ENCODE data around the gene PPFIA4.
A peak's percentile ranks its signal among the peaks of the same experiment; 100 is the strongest.

PPFIA4 gene

DNA sequence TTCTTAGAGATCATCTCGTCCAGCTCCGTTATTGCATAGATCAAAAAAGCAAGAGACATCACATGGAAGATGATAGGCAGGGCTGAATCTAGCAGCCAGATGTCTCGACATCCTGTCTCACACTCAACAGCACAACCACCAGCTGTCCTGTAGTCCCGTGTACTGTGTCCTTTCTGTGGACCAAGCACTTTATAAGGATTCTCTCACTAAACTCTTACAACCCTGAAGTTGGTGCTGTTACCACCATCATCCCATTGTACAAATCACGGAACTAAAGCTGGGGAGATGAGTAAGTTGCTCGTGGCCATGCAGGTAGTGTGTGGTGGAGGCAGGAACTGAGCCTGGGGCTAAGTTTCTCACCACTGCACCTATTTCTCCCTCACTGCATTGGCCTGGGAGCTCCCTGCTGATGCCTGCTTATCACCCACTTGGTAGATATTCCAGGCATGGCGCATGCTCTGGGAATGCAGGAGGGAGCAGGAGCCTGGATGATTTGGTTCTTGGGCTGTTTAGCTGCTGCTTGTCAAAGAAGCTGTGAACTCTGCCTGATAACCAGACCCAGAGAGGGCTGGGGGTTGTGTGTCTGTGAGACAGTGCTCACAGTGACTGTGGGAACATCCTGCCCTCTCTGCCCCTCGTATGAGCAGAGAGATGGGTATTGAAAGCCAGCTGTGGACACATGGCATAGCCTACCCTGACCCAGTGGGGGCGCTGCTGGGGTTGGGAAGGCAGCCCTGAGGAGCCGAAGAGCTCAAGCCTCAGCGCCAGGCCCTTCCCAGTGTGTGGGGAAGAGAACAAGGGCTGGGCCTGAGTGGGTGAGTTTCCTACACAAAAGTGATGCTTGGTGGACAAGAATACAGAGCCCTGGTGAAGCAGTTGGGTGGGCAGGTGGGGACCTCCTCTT is 13.6 kb downstream of the PPFIA4 start:
- no peak for DNase-seq (ENCODE audit: insufficient read length, low spot score)
- no peak for FAIRE-seq

DNA sequence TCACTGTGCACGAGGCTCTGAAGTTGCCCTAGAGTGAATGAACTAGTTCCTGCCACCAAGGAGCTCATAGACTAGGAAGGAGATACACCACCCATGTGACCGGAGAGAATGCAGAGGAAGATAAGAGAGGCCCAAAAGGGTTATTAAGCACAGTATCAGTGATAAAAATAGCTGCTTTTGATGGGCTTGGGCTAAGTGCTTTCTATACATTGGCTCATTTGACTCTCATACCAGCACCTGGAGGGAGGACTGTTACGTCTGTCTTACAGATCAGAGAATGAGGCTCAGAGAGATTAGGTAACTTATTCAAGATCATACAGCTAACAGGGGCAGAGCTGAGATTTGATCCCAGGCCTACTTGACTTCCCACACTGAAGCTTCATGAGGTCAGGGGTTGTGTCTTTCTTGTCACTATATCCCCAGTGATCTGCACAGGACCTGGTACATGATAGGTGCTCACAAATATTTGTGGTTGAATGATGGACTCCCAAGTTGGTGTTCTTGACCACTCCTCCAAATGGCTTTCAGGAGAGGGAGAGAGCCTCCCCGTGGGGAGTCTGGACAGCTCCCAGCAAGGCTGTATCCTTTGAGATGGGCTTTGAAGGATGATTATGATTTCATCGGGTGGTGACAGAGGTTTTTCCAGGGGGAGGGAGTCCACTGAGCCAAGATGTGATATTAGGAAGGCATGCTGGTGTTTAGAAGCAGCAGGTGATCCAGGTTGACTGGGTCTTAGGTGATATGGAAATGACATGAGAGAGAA is 14.4 kb downstream of the PPFIA4 start:
- FAIRE-seq (no peak), DNase-seq (ENCODE audit: insufficient read length, low spot score) (no peak)

DNA sequence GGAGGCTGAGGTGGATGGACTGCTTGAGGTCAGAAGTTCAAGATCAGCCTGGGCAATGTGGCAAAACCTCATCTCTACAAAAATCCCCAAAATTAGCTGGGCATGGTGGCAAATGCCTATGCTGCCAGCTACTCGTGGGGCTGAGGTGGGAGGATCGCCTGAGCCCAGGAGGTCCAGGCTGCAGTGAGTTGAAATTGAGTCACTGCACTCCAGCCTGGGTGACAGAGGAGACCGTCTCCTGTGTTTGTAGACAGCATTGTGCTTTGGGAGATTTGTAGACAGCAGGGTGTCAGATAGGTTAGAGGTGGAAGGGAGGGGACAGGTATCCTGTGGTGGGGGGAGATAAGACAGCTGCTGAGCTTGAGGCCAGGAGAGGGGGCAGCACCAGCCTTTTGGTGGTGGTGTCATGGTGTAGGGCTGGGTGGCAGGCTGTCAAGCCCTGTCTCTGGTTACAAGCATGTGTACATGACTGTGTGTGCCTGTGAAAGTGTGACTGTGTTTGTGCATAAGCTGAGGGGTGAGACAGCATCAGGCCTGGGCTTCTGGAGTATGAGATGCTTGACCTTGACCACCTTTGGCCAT is 15.2 kb downstream of the PPFIA4 start:
- no peak for FAIRE-seq

DNA sequence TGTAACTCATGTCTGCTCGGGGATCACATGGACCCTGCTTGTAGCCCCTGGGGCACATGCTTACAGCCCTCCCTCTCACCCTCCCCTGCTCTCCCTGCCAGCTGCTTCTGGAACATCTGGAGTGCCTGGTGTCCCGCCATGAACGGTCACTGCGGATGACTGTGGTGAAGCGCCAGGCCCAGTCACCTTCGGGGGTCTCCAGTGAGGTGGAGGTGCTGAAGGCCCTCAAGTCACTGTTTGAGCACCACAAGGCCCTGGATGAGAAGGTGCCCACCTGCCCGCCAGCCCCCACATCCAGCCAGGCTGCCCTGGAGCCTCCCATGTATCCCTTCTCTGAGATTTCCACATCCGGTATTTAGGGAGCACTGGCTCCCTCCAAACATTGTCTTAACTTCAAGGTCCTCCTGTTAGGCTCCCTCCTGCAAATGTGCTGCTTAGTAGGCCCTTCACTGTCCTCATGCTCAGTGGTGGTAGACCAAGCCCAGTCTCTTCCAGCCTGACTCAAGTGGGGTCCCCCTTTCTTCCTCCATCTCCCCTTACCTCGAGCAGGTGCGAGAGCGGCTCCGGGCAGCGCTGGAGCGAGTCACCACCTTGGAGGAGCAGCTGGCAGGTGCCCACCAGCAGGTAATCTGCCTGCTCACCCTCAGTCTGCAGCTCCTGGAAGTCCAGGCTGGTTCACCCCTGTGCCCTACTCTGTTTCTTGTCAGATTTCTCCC is 17.7 kb downstream of the PPFIA4 start:
- DNase-seq (ENCODE audit: insufficient read length, low spot score) (no peak), FAIRE-seq (no peak)

More for the DNA sequence above, 15.2 kb downstream of the PPFIA4 start:
- no peak for DNase-seq (ENCODE audit: insufficient read length, low spot score)

DNA sequence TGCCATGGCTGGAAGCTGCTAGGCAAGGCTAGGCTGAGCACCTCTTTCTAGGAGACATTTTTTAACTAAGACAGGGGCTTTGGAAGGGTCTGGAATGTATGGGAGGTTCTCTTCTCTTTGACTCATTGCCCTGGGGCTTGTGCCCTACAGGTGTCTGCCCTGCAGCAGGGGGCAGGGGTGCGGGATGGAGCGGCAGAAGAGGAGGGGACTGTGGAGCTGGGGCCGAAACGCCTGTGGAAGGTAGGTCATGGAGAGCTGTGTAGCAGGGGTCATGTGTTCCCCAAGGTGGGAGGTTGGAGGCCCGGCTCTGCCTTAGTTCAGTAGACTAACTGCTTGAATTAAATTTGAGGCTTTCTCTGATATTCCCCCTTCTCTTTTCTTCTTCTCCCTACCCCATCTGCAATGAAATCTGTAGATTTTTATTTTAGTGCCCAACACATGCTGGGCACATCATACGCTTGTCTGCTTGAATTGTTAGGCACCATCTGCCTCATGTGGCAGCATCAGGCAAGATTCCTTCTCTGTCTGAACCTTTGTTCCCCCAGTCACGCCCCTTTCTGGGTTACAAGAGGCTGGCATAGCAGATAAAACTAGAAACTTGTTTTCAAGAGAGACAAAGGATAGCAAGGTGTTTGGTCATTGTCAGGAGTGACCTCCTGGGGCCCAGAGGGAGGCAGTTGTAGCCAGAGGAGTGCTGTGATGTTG is 18.4 kb downstream of the PPFIA4 start:
- DNase-seq (ENCODE audit: insufficient read length, low spot score) (no peak), FAIRE-seq (no peak)

DNA sequence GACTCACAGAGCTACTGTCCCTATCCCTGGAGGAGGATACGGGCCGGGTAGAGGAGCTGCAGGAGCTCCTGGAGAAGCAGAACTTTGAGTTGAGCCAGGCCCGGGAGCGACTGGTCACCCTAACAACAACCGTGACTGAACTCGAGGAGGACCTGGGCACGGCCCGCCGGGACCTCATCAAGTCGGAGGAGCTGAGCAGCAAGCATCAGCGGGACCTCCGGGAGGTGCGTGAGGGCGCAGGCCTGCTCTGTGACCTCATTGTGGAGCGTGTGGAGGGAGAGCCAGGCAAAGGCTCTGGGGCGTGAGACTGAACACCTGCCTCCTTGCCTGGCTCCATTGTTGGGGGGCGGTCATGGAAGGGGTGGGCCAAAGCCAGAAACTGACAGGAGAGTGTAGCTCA is 19.0 kb downstream of the PPFIA4 start:
- FAIRE-seq (no peak), DNase-seq (ENCODE audit: insufficient read length, low spot score) (no peak)

GRCh38 chr1:203045821-203046594 is 19.7 kb downstream of the PPFIA4 start:
- DNase-seq (ENCODE audit: insufficient read length, low spot score) (no peak), FAIRE-seq (no peak)

DNA sequence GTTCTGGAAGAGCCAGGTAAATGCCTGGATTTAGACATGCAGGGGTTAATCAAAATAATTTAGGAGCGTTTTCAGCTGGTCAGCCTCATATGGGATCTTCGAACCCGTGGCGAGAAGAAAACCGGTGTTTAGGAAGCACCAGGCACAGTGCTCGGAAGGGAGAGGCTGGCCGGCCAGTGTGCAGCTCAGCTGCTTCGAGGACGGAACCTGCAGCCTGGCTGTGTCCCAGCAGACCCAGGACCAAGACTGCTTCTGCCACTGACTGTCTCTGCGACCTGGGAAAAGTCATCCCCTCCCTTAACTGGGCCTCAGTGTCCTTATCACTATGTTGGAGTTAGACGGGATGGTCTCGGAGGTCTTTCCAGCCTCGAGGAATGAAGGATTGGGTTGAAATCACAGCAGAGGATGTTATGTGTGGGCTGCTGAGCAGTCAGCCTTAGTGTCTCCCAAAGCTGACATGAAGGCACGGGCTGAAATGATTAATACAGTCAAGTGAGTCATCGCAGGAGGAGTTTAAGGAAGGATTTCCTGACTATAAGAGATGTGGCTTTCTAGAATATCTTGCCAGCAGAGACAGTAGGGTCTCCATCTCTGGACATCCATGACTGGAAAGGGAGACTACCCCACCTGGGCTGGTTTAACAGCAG is 20.8 kb downstream of the PPFIA4 start:
- DNase-seq (ENCODE audit: insufficient read length, low spot score) (peak; percentile 90), FAIRE-seq (peak; percentile 72)

DNA sequence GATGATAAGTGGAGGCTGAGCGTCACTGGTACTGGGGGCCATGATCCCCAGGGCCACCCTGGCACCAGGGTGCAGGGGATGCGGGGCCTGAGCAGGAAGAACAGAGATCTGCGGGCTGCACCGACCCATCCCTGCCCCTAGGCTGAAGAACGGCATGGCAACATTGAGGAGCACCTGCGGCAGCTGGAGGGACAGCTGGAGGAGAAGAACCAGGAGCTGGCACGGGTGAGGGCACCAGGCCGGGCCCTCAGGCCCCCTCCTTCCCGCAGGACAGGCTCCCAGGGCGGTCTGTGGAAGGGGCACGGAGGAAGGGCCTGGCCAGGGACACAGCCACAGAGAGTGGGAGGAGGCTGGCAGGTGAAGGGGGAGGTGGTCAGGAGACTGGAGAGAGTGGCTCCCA is 21.8 kb downstream of the PPFIA4 start:
- FAIRE-seq (no peak), DNase-seq (ENCODE audit: insufficient read length, low spot score) (no peak)

- DNase-seq (ENCODE audit: insufficient read length, low spot score) (no peak), FAIRE-seq (no peak)
These were observed 22.3 kb downstream of the PPFIA4 start for GRCh38 chr1:203048555-203049051.

GRCh38 chr1:203049077-203049476 is 22.8 kb downstream of the PPFIA4 start:
- FAIRE-seq = no peak
- no peak for DNase-seq (ENCODE audit: insufficient read length, low spot score)

DNA sequence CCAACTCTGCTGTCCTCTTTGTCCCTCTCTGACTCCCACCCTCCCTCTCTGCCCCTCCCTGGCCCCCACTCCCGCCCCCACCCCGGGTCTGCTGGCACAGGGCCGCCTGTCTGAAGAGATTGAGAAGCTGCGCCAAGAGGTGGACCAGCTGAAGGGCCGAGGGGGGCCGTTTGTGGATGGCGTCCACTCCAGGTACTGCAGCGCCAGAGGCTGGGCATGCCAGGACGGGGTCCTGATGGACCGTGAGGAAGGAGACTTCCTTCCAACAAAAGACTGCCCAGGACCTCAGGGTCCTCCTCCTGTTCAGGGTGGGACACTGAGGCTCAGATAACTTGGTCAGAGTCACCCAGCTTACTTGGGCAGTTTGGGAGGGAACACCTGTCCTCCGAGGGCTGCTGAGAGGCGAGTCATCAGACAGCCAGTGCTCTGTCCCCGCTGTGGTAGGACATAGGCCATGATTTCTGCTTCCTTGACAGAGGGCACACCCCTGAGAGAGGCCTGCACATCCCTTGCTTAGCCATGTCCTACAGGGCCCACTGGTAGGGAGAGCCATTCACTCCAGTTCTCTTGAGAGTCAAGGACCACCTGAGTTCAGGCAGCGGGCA is 23.4 kb downstream of the PPFIA4 start:
- FAIRE-seq (no peak), DNase-seq (ENCODE audit: insufficient read length, low spot score) (no peak)

- DNase-seq (ENCODE audit: insufficient read length, low spot score) = no peak
- FAIRE-seq = no peak
These were observed 24.5 kb downstream of the PPFIA4 start for GRCh38 chr1:203050826-203051225.

GRCh38 chr1:203051841-203052324 is 25.6 kb downstream of the PPFIA4 start:
- no peak for DNase-seq (ENCODE audit: insufficient read length, low spot score)
- FAIRE-seq = no peak

- DNase-seq (ENCODE audit: insufficient read length, low spot score) (no peak), FAIRE-seq (no peak)
These were observed 26.3 kb downstream of the PPFIA4 start for GRCh38 chr1:203052601-203053000.

GRCh38 chr1:203054184-203054583 is 27.9 kb downstream of the PPFIA4 start:
- FAIRE-seq (no peak), DNase-seq (ENCODE audit: insufficient read length, low spot score) (no peak)

GRCh38 chr1:203054642-203055041 is 28.4 kb downstream of the PPFIA4 start:
- FAIRE-seq = no peak

DNA sequence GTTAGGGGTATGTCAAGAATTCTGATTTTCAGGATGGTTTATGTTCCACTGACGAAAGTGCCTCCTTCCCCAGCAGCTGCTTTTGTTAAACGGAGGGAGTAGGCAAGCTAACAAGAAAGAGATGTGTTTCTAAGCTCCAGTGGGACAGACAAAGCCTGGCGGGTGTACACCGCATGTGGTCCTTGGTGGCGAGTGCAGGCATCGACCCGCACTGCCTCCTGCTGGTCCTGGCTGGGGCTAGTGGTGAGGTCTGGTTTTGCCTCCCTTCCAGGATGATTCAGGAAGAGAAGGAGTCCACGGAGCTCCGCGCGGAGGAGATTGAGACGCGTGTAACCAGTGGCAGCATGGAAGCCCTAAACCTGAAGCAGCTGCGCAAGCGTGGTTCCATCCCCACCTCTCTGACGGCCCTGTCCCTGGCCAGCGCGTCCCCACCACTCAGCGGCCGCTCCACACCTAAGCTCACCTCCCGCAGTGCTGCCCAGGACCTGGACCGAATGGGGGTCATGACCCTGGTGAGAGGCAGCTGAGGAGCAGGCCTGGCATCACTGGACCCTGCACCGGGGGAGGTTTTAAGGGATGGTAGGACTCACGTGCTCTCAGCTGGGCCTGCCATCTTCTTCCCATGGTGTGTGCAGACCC is 29.0 kb downstream of the PPFIA4 start:
- FAIRE-seq (no peak), DNase-seq (ENCODE audit: insufficient read length, low spot score) (no peak)

More at GRCh38 chr1:203054642-203055041, 28.4 kb downstream of the PPFIA4 start:
- no peak for DNase-seq (ENCODE audit: insufficient read length, low spot score)
